HTR-8/SVneo (cell line): Measurements from ENCODE around the gene RANGAP1.

Experiments
- DNase-seq: peaks from one replicate; pipeline ENCODE4 v3.0.0; 2011; ENCODE audit warnings: low spot score, mixed read lengths; ENCODE audit not compliant: insufficient read length
- FAIRE-seq: peaks from 2 replicates; lab custom pipeline; 2011; peaks lifted over from hg19 to GRCh38; lab: Jason Lieb, UNC

The RANGAP1 gene

GRCh38 chr22:41239443-41240128 is 46.4 kb downstream of the RANGAP1 start:
- FAIRE-seq (no peak), DNase-seq (no peak)

GRCh38 chr22:41238570-41239442 is 47.2 kb downstream of the RANGAP1 start:
- no peak for FAIRE-seq
- no peak for DNase-seq

GRCh38 chr22:41237707-41238569 is 48.0 kb downstream of the RANGAP1 start:
- FAIRE-seq (no peak), DNase-seq (no peak)

DNA sequence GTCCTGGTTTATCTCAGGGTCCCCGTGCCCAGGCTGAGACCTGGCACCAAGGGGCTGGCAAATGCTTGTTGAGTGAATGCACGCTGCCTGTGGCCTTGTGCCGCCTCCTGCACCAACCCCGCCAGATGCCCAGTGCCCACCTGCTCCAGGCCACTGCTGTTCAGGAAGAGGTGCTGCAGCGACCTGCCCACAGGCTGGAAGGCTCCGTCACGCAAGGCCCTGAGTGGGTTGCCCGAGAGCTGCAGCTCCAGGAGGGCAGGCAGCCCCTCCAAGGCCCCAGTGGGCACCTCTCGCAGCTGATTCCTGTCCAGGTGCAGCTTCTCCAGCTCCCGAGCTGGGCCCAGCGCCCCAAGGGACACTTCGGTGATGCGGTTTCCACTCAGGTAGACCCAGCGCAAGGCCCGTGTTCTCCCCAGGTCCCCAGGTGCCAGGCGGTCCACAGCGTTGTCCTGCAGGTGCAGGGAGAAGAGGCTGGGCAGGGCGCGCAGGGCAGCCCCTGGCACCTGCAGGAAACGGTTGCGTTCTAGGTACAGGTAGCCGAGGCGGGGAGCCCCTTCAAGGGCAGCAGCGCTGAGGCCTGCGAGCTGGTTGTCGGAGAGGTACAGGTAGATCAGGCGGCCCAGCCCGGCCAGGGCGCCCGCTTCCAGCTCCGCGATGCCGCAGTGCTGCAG is 48.8 kb downstream of the RANGAP1 start:
- FAIRE-seq (no peak), DNase-seq (no peak)

DNA sequence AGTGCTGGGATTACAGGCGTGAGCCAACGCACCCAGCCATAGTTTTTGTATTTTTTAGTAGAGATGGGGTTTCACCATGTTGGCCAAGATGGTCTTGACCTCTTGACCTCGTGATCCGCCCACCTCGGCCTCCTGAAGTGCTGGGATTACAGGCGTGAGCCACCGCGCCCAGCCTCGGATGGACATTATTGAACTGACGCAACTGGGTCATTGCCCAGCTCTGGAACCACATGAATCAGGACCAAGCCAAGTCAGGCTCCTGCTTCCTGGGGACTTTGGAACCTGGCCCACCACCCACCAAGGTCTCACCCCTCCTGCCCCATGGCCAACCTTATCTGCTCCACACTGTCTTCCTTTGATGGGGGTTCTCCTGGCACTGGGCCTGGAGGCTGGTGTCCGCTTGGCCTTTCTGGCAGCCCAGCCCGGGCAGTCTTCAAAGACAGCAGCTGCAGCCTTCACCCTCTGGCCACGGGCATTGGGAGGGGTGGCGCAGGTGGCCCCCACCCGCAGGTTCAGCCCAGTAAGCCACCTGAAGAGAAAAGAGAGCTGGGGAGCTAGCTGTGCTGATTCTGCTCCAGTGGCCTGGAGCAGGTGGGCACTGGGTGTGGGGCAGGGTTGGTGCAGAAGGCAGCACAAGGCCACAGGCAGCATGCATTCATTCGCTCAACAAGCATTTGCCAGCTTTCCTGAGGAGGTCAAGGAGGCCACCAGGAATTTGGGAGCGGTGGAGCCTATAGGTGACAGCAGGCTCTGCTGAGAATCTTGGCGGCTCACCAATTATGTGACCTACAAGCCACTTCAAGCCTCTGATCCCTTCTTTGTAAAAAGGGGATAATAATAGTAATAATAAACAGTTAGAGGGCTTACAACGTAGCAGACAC is 50.9 kb downstream of the RANGAP1 start:
- no peak for DNase-seq
- FAIRE-seq, result no peak

GRCh38 chr22:41231369-41231768 is 54.6 kb downstream of the RANGAP1 start:
- FAIRE-seq (no peak), DNase-seq (no peak)

- no peak for DNase-seq
- no peak for FAIRE-seq
These were observed 55.6 kb downstream of the RANGAP1 start for GRCh38 chr22:41230401-41230785.

DNA sequence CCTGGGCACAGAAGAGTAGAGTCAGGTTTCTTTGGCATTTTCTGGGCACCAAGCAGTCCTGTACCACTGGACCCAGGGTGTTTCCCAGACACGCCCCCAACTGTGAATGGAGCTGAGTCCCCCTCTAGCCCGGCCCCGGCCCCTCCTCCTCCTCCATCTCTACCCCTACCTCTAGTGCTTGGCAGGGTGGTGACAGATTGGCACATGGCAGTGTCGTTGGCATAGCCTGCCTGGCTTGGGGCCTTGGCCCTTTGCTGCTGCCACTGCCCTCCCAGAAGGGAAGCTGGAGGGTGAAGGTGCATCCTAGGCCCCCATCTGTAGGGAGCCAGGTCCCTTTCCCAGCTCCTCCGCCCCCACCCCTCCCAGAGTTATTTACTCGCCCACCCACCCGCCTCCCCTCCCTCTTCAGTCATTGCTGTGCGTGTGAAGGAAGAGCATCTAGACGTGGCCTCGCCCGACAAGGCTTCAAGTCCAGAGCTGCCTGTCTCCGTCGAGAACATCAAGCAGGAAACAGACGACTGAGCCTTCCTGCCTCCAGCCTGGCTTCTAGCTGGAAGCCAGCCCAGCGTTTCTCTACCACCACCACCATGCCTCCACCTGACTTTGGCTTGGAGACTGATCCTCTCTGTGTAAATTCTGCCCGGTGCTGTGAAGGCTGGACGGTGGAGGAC is 56.1 kb downstream of the RANGAP1 start:
- no peak for DNase-seq
- no peak for FAIRE-seq

DNA sequence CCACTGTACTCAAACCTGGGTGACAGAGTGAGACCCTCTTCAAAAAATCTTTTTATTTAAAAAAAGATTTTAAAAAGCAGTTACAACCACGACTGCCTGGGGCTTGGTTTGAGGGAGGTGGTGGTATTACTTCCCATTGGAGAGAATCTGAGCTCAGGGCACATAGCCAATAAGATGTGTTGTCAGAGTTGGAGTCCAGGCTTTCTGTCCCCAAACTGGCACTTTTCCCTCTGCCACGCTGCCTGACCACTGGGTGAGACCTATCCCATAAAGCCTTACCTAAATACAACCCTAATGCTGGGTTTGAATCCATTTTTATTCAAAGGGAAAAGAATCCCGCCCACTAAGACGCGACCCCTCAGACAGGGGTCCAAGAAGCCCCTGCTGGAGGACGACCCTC is 56.8 kb downstream of the RANGAP1 start:
- DNase-seq (no peak), FAIRE-seq (no peak)

DNA sequence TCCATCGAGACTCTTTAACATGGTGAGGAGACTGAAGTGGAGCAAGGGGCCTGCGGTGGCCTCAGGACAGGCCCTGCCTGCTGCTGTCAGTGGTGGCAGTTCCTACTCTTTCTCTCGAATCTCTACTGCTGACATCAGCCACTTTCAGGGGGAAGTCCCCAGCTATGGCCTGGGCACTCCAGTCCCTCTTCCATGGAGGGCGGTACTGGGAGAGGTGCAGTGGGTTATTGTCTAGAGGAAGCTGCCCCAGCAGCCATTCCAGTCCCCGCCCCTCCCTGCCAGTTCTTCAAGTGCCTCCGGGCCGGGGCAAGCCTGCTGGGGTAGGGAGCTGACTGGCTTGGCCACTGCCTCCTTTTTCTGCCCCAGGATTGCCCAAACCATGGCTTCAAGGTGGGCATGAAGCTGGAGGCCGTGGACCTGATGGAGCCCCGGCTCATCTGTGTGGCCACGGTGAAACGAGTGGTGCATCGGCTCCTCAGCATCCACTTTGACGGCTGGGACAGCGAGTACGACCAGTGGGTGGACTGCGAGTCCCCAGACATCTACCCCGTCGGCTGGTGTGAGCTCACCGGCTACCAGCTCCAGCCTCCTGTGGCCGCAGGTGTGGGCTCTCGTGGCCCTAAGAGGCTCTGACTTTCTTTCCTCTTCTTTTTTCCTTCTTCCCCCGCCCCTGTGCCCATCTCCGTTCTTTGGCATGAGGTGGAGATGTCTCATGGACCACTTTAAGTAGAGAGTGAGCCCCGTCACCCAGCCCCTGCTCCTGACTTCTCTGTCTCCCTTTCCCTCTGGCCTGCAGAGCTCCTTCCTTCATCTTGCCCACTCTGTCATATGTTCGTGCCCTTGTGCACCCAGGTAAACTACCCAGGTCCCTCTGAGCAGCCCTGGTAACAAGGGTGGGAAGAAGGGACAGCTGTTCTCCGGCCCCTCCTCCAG is 59.0 kb downstream of the RANGAP1 start:
- FAIRE-seq, result no peak

DNA sequence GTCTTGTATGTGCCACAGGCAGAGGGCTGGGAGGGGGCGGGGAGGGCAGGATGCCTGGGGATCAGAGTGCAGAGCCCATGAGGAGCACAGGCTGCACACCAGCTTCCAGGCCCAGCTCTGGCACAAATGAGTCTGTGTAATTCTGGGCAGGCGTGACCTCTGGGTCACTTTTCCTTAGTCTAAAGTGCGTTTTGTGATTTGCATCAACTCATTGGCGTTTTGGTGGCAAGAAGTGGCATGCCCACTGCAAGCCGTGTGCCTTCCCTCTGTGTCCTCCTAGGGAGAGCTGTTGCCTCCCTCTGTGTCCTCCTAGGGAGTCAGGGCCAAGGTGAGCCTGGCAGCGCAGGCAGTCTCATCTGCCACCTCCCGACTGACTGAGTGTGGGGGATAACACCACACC is 62.5 kb downstream of the RANGAP1 start:
- FAIRE-seq (no peak), DNase-seq (no peak)

More for the DNA sequence above, 59.0 kb downstream of the RANGAP1 start:
- no peak for DNase-seq

DNA sequence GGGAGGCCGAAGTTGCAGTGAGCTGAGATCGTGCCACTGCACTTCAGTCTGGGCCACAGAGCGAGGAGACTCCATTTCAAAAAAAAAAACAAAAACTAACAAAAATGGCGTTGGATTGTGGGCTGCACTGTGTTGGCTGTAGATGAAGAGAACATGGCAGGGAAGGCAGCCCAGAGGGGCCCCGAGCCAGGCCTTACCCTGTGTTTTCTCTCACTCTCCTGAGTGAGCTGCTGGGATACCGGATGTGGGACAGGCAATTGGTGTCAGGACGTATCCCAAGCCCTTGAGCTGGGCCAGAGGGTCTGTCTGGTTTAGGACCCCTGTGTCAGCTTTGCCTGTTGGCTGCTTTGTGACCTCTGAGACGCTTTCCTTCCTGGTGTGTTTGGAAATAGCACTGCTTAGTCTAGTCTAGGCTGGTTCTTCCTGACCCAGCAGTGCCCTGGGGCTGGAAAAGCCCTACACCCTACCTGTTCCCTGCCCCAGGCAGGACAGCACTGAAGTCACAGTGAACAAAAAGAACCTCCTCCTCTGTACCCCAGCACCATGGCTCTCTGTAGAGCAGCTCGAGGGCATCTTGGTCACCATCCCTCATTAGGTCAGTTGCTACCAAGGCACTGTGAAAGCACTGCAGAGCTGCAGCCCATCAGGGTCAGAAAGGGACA is 63.0 kb downstream of the RANGAP1 start:
- no peak for FAIRE-seq
- DNase-seq, result no peak

DNA sequence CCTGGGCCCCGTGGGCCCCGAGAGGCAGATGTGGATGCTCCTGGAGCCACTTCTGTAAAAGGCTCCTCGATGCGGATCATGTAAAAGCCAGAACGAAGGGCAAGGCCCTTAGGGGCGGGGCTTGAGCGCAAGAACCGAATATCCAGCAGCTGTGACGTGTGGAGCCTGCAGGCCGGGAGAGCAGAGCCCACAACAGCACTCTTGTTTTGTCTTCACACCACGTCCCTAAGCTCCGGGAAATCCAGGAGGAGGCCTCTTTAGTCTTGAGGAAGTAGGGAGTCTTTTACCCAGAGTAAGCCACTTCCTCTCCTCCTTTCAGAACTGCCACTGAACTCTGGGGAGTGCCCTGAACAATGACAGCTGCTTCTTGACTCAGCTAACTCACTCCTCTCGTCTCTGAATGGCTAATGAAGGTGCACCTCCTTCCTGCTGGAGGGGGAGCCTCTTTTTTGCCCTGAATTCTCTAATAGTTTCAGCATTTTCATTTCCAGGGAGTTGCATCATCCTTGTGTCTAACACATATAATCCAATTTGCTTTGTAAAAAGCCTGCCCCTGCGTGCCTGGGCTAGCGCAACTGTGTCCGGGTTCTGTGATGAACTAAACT is 68.3 kb downstream of the RANGAP1 start:
- DNase-seq, result no peak
- no peak for FAIRE-seq

GRCh38 chr22:41216984-41217383 is 69.0 kb downstream of the RANGAP1 start:
- FAIRE-seq, result no peak
- no peak for DNase-seq

DNA sequence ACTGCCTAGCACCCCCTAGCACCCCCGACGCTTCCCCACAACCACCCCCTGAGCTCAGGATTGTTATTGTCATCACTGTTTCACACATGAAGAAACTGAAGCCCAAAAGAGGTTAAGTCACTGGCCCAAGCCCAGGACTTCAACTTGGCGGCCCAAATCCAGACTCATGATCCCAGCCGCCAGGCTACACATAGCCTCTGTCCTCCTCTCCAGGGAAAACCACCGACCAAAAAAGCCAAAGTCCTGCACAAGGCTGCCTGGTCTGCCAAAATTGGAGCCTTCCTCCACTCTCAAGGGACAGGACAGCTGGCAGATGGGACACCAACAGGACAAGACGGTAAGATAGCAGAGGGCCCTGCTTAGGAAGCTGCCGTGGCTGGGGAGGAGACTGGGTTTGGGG is 70.1 kb downstream of the RANGAP1 start:
- no peak for FAIRE-seq

GRCh38 chr22:41215409-41215808 is 70.6 kb downstream of the RANGAP1 start:
- DNase-seq, result no peak
- FAIRE-seq, result no peak

More for the DNA sequence above, 70.1 kb downstream of the RANGAP1 start:
- DNase-seq, result no peak

DNA sequence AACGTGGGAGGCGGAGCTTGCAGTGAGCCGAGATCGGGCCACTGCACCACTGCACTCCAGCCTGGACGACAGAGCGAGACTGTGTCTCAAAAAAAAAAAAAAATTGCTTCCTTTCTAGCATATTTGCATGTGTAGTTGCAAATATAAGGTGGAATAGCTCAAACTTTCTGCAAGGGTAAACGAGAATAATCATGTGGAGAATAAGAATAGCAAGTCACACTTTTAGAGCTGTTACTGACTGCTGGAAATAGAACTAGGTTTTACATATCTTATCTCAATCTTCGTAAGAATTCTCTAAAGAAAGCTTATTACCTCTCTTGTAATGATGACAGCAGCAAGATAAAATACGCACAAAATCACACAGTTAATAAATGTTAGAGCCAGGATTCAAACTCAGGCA is 79.3 kb downstream of the RANGAP1 start:
- no peak for FAIRE-seq
- no peak for DNase-seq
